ENCODE measurements around the gene IL10RA. TPM values are rescaled to one million over a fixed set of nuclear protein-coding genes. Genes with fewer than 3 reads are reported as not detected.
"Not testable (repeated sequence)": the region's sequence is repeated elsewhere in the genome, so short reads cannot be mapped to it uniquely, and the experiment has no call there.

The IL10RA gene
- total RNA-seq, result 100 to 1,000 TPM; 247 to 260 TPM

- Mint-ChIP-seq H3K4me3 (peak within 1 kb of the TSS; percentile 96), H3K36me3 (peaks cover 73% of the 10 kb centered on the region), H3K27ac (peak within 1 kb of the TSS; percentile 97), H3K9me3 (ENCODE audit: low read depth) (no peaks in the 10 kb centered on the region), H3K4me1 (peaks cover 70% of the 10 kb centered on the region), H3K27me3 (no peaks in the 10 kb centered on the region)
- peak; percentile 90 for DNase-seq
- CTCF ChIA-PET, result interaction anchor here (0.6 to 39.2 kb wide), 18 partner anchors 8 to 179 kb away, joined by 3 to 459 read pairs (median 4); no protein-coding TSS in a partner anchor
- ATAC-seq, result peak; percentile 91
Observed at GRCh38 chr11:117985953-117986887, at the start of gene IL10RA. IL10RA (plus strand) TSS chr11:117986394; CDS start chr11:117986468, 74 bp downstream.

- CTCF ChIA-PET, result interaction anchor here (0.8 to 13.0 kb wide), 5 partner anchors 8 to 119 kb away, joined by 3 to 147 read pairs (median 5); no protein-coding TSS in a partner anchor
- H3K27me3 Mint-ChIP-seq, result no peaks in the 10 kb centered on the region
- no peak overlapping the region for H3K27ac Mint-ChIP-seq
- no peak overlapping the region for H3K4me3 Mint-ChIP-seq
- H3K36me3 Mint-ChIP-seq, result no peaks in the 10 kb centered on the region
- no peaks in the 10 kb centered on the region for H3K9me3 Mint-ChIP-seq (ENCODE audit: low read depth)
- DNase-seq (no peak), ATAC-seq (no peak)
- peaks cover 53% of the 10 kb centered on the region for H3K4me1 Mint-ChIP-seq
Observed at GRCh38 chr11:117936973-117937372, 49.2 kb upstream of the IL10RA start.

DNA sequence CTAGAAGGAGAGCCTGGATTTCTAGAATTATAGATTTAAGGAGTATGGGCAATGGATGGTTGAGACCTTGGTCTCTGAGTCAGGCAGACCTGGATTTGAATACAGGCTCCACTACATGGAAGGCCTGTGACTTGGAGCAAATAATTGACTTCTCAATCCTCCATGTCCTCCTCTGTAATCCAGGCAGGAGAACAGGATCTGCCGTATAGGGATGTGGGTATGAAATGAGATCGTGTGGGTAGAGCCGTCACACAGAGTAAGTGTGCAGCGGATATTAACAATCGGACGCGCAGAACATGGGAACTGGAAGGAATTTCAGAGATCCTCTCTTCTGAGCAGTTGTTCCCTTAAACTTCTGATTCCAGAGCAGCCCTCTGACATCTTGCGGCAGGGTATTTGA, 45.5 kb upstream of the IL10RA start:
- H3K27ac Mint-ChIP-seq, result no peak overlapping the region
- H3K9me3 Mint-ChIP-seq (ENCODE audit: low read depth), result no peaks in the 10 kb centered on the region
- H3K4me3 Mint-ChIP-seq, result no peak overlapping the region
- CTCF ChIA-PET, result interaction anchor here (10.9 kb wide), 1 partner anchor 97 kb away, joined by 173 read pairs; no protein-coding TSS in a partner anchor
- peaks cover 9% of the 10 kb centered on the region for H3K36me3 Mint-ChIP-seq
- ATAC-seq (no peak), DNase-seq (no peak)
- no peaks in the 10 kb centered on the region for H3K27me3 Mint-ChIP-seq
- peaks cover 44% of the 10 kb centered on the region for H3K4me1 Mint-ChIP-seq

- Mint-ChIP-seq H3K27ac (no peak overlapping the region), H3K4me1 (peaks cover 49% of the 10 kb centered on the region), H3K9me3 (ENCODE audit: low read depth) (no peaks in the 10 kb centered on the region), H3K36me3 (peaks cover 9% of the 10 kb centered on the region), H3K27me3 (no peaks in the 10 kb centered on the region), H3K4me3 (no peak overlapping the region)
- CTCF ChIA-PET, result interaction anchor here (1.1 to 15.1 kb wide), 7 partner anchors 8 to 230 kb away, joined by 3 to 459 read pairs (median 12); partner anchors contain the start of genes IL10RA and TMPRSS13
- DNase-seq, result no peak
- peak; percentile 33 for ATAC-seq
Observed at GRCh38 chr11:117941163-117941707, 45.0 kb upstream of the IL10RA start.

- H3K4me3 Mint-ChIP-seq, result no peak overlapping the region
- no peak for ATAC-seq
- no peaks in the 10 kb centered on the region for H3K9me3 Mint-ChIP-seq (ENCODE audit: low read depth)
- H3K27me3 Mint-ChIP-seq, result no peaks in the 10 kb centered on the region
- CTCF ChIA-PET, result interaction anchor here (0.7 to 15.1 kb wide), 12 partner anchors 9 to 229 kb away, joined by 3 to 459 read pairs (median 6); partner anchors contain the start of genes IL10RA and TMPRSS13
- no peak overlapping the region for H3K27ac Mint-ChIP-seq
- H3K36me3 Mint-ChIP-seq, result peaks cover 9% of the 10 kb centered on the region
- DNase-seq, result no peak
- peaks cover 51% of the 10 kb centered on the region for H3K4me1 Mint-ChIP-seq
Observed at GRCh38 chr11:117941976-117942654, 44.1 kb upstream of the IL10RA start.

DNA sequence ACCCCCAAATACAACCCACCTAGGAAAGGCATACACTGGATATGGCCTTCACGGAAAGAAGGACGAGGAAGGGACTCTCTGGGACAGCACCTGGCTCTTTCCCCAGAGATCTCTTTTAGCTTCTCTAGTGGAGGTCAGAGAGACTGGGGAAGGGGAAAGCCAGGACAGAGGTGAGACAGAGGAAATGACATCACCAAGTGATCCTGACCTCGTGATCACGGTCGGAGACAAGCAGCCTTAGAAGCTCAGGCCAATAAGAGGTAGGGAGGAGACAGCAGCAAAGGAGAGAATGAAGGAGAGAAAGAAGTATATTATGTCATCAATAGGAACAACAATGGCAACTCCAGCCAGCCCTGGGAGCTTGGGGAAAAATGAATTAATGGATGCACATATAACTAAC, 41.6 kb upstream of the IL10RA start:
- Mint-ChIP-seq H3K27ac (no peak overlapping the region), H3K9me3 (ENCODE audit: low read depth) (no peaks in the 10 kb centered on the region), H3K27me3 (no peaks in the 10 kb centered on the region), H3K4me3 (no peak overlapping the region), H3K36me3 (peaks cover 9% of the 10 kb centered on the region), H3K4me1 (peaks cover 75% of the 10 kb centered on the region)
- CTCF ChIA-PET, result interaction anchor here (1.5 to 15.1 kb wide), 7 partner anchors 11 to 136 kb away, joined by 5 to 459 read pairs (median 147); partner anchors contain the start of genes FXYD2, IL10RA and TMPRSS13
- no peak for DNase-seq
- ATAC-seq, result no peak

DNA sequence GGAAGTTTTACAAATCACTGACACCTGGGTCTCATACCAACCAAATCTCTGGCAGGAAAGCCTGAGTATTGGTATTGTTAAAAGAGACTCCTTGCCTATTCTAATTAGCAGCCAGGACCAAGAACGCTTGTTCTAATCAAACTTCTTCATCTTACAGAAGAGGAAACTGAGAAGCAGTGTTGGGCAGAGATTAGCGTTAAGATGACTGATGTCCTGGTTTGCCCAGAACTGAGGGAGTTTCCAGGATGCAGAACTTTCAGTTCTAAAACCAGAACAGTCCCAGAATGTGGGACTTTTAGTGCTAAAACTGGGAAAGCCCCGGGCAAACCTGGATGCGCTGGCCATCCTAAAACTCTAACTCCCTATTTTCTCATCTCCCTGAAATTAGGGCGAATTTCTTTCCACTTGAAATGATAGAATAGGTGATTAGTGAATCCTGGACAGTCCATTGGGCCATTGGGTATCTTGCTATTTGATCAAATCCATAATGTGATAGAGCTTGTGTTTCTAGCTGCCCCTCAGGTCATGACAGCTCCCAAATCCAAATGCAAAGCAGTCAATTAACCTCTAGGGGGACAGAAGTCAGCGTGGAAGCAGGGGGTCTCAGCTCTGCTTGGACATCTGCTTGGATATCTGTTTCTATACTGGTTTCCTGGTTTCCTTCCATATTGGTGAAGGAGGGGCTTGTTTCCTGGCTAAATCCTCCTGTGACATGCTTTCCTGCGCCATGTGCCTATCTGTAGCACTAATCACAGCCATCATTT, 41.0 kb upstream of the IL10RA start:
- CTCF ChIA-PET, result interaction anchor here (1.5 to 15.1 kb wide), 12 partner anchors 12 to 519 kb away, joined by 5 to 459 read pairs (median 110); partner anchors contain the start of genes FXYD2, IL10RA and TMPRSS13
- Mint-ChIP-seq H3K4me1 (peaks cover 82% of the 10 kb centered on the region), H3K4me3 (no peak overlapping the region)

GRCh38 chr11:117946156-117946841, 39.9 kb upstream of the IL10RA start:
- Mint-ChIP-seq H3K9me3 (ENCODE audit: low read depth) (no peaks in the 10 kb centered on the region), H3K27ac (no peak overlapping the region), H3K27me3 (no peaks in the 10 kb centered on the region), H3K4me3 (no peak overlapping the region), H3K4me1 (peaks cover 85% of the 10 kb centered on the region), H3K36me3 (peaks cover 9% of the 10 kb centered on the region)
- ATAC-seq (no peak), DNase-seq (no peak)
- CTCF ChIA-PET, result interaction anchor here (0.6 to 15.1 kb wide), 53 partner anchors 9 to 520 kb away, joined by 3 to 459 read pairs (median 6); partner anchors contain the start of genes FXYD2, IL10RA, TMPRSS13 and TMPRSS4

More for the DNA sequence above, 41.0 kb upstream of the IL10RA start:
- no peak for DNase-seq
- ATAC-seq, result no peak
- H3K27me3 Mint-ChIP-seq, result no peaks in the 10 kb centered on the region
- H3K27ac Mint-ChIP-seq, result no peak overlapping the region
- H3K9me3 Mint-ChIP-seq (ENCODE audit: low read depth), result no peaks in the 10 kb centered on the region
- peaks cover 9% of the 10 kb centered on the region for H3K36me3 Mint-ChIP-seq

- CTCF ChIA-PET, result interaction anchor here (0.6 to 15.1 kb wide), 53 partner anchors 8 to 521 kb away, joined by 3 to 459 read pairs (median 6); partner anchors contain the start of genes FXYD2, IL10RA, TMPRSS13 and TMPRSS4
- no peak overlapping the region for H3K4me3 Mint-ChIP-seq
- no peaks in the 10 kb centered on the region for H3K27me3 Mint-ChIP-seq
Observed at GRCh38 chr11:117946842-117947526, 39.2 kb upstream of the IL10RA start.

GRCh38 chr11:117947751-117948150, 38.4 kb upstream of the IL10RA start:
- H3K9me3 Mint-ChIP-seq (ENCODE audit: low read depth); ATAC-seq; H3K4me3 Mint-ChIP-seq; H3K36me3 Mint-ChIP-seq; DNase-seq; H3K27me3 Mint-ChIP-seq: not testable (repeated sequence)
- H3K4me1 Mint-ChIP-seq, result peaks cover 87% of the 10 kb centered on the region
- CTCF ChIA-PET, result interaction anchor here (0.7 to 15.1 kb wide), 22 partner anchors 8 to 144 kb away, joined by 3 to 459 read pairs (median 16); partner anchors contain the start of genes FXYD2, IL10RA and TMPRSS13
- peak overlapping the region; percentile 68 for H3K27ac Mint-ChIP-seq

More at GRCh38 chr11:117946842-117947526, 39.2 kb upstream of the IL10RA start:
- Mint-ChIP-seq H3K9me3 (ENCODE audit: low read depth) (no peaks in the 10 kb centered on the region), H3K27ac (peak overlapping the region; percentile 68), H3K4me1 (peaks cover 85% of the 10 kb centered on the region), H3K36me3 (peaks cover 9% of the 10 kb centered on the region)
- DNase-seq (peak; percentile 89), ATAC-seq (peak; percentile 47)

DNA sequence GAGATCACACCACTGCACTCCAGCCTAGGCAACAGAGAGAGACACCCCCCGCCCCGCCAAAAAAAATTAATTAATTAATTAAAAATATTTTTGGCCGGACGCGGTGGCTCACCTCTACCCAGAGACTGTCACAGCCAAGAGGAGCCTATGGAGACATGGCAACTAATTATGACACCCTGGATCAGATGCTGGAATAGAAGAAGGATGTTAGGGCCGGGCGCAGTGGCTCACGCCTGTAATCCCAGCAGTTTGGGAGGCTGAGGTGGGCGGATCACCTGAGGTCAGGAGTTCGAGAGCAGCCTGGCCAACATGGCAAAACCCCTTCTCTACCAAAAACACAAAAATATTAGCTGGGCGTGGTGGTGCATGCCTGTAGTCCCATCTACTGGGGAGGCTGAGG, 37.7 kb upstream of the IL10RA start:
- H3K9me3 Mint-ChIP-seq (ENCODE audit: low read depth); DNase-seq; H3K27me3 Mint-ChIP-seq; H3K36me3 Mint-ChIP-seq; H3K4me3 Mint-ChIP-seq; ATAC-seq: not testable (repeated sequence)
- CTCF ChIA-PET, result interaction anchor here (0.7 to 15.1 kb wide), 11 partner anchors 9 to 140 kb away, joined by 3 to 459 read pairs (median 96); partner anchors contain the start of genes FXYD2 and IL10RA
- Mint-ChIP-seq H3K27ac (peak overlapping the region; percentile 61), H3K4me1 (peaks cover 94% of the 10 kb centered on the region)
